Left lung (tissue), 10 donors: ENCODE results near the gene TRERF1. TPM values are rescaled to one million over a fixed set of nuclear protein-coding genes. Genes with fewer than 3 reads are reported as not detected.

Experiments
- ATAC-seq: fragments of 200-7000 bp; cut with Tn5 transposase; one replicate; pipeline ENCODE4 v1.9.1; 2020; ENCODE audit warnings: moderate library complexity
- DNase-seq, 4 donors: peaks; one replicate each; pipeline ENCODE4 v3.0.0-alpha.2; 2013 to 2020
- H3K27ac ChIP-seq, 2 donors: fragments of 200-600 bp; sonication (generic) in 1 of 2; one replicate each; pipeline versions ENCODE4 v1.5.0 to v1.8.0; 2020 to 2021
- H3K27me3 ChIP-seq, 2 donors: fragments of 200-600 bp; sonication (generic) in 1 of 2; one replicate each; pipeline versions ENCODE4 v1.5.0 to v1.8.0; 2020 to 2021
- H3K36me3 ChIP-seq, 2 donors: fragments of 200-600 bp; sonication (generic) in 1 of 2; one replicate each; pipeline versions ENCODE4 v1.5.0 to v1.8.0; 2020 to 2021
- H3K4me1 ChIP-seq, 2 donors: fragments of 200-600 bp; one replicate each; pipeline ENCODE4 v1.8.0; 2021
- H3K4me3 ChIP-seq, 2 donors: fragments of 200-600 bp; sonication (generic) in 1 of 2; one replicate each; pipeline versions ENCODE4 v1.5.0 to v1.8.0; 2020 to 2021; ENCODE audit warnings: mild to moderate bottlenecking in 1 of 2
- H3K9me3 ChIP-seq, 2 donors: fragments of 200-600 bp; sonication (generic) in 1 of 2; one replicate each; pipeline versions ENCODE4 v1.5.0 to v1.8.0; 2020 to 2021
- intact Hi-C, 2 donors: fragments of 100-400 bp; cut with DNase I; formaldehyde crosslinking; loops; one replicate each; pipeline versions ENCODE4 v1.11.2 to v1.14.2; 2022
- polyA plus RNA-seq, 6 donors: library from polyadenylated mRNA; unstranded; fragments of 120-200 nt; gene quantifications; one replicate each; pipeline ENCODE4 v1.2.1, GENCODE V29; 2013; ENCODE audit not compliant: insufficient read length in 6 of 6
- total RNA-seq, 2 donors: library from RNA; stranded (reverse); fragmentation: NEBNext Ultra II Directional; extraction: Animal tissue kit (Norgen Biotek cat#: 25700); gene quantifications; one replicate each; pipeline ENCODE4 v1.2.1, GENCODE V29; 2021
- TF ChIP-seq, protein P1 (sequence below), 2 donors: fragments of 200-600 bp; sonication (generic) in 1 of 2; IDR thresholded peaks; one replicate each; pipeline versions ENCODE4 v1.5.0 to v1.8.0; 2021; ENCODE audit warnings: antibody characterized with exemption in 2 of 2
- donor health status: DM: no; HTN: yes; CAD: no.
- donor health status: DM: no; HTN: no; CAD: no.

Gene TRERF1
- total and polyA plus RNA-seq, 8 donors = 3.7 to 24.9 (median 20.7) TPM

DNA sequence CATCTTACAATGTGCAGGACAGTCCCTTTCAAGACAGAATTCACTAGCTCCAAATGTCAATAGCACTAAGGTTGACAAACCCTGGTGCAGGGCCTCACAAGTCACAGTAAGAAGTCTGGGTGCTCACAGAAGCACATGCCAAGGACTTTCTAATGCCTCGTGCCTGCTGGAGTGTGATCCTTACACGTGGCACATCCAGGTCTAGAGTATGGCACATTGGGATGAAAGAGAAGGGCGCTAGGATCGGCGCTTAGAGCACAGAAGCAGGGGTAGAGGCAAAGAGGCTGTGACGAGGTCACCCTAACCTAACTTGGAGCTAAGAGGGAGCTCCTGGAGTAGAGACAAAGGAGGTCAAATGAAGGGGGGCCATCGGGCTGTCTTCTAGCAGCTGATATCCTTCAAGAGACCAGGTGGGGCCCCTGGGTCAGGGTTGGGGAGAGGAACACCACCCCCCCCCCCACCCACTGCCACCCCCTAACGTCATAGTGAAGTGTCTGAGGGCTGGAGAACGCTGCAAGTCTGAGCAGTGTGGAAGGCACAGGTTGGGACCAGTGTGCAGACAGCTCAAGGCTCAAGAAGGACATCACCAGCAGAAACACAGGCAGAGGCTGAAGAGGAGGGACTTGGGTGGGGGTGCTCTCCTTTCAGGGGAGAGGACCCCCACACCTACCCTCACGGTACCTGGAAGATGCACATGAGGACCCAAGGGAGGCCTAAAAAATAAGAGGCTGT is 136.3 kb downstream of the TRERF1 start:
- TF ChIP-seq, protein P1, sequence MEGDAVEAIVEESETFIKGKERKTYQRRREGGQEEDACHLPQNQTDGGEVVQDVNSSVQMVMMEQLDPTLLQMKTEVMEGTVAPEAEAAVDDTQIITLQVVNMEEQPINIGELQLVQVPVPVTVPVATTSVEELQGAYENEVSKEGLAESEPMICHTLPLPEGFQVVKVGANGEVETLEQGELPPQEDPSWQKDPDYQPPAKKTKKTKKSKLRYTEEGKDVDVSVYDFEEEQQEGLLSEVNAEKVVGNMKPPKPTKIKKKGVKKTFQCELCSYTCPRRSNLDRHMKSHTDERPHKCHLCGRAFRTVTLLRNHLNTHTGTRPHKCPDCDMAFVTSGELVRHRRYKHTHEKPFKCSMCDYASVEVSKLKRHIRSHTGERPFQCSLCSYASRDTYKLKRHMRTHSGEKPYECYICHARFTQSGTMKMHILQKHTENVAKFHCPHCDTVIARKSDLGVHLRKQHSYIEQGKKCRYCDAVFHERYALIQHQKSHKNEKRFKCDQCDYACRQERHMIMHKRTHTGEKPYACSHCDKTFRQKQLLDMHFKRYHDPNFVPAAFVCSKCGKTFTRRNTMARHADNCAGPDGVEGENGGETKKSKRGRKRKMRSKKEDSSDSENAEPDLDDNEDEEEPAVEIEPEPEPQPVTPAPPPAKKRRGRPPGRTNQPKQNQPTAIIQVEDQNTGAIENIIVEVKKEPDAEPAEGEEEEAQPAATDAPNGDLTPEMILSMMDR (IDR thresholded peaks at IDR 0.05) = no peak
- H3K4me3 ChIP-seq = no peak overlapping the region
- intact Hi-C loops = no loop called here
- H3K4me1 ChIP-seq = peaks cover 7 to 48% of the 10 kb centered on the region in 2 donors
- no peaks in the 10 kb centered on the region for H3K27me3 ChIP-seq
- ATAC-seq (no peak), DNase-seq (no peak)
- peak overlapping the region; percentile 39 to 96 for H3K27ac ChIP-seq
- H3K36me3 ChIP-seq = no peaks in the 10 kb centered on the region
- no peaks in the 10 kb centered on the region for H3K9me3 ChIP-seq

DNA sequence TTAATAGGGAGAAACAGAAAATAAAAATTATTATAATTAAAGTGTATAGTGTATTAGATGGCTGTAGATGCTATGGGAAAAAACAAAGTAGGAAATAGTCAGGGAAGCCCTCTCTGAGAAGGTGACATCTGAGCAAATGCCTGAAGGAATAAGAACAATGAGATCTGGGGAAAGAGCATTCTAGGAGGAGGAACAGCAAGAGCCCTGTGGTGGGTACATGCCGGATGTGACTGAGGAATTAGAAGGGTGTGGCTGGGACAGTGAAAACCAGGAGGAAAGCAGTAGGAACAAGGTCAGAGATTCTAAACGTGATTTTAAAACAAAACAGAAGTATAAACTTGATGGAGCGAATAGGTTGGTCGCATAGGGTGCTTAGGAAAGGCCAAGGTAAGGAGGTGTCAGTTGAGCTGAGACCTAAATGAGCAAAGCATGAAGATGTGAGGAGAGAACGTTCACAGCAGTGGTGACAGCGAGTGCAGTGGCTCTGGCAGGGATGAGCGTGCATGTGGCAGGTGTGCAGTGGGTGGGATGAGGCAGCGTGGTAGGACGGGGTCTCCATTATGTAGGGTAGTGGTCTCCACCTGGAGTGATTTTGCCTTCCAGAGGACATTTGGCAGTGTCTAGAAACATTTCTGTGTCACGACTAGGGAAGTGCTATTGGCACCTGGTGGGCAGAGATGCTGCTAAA is 137.0 kb downstream of the TRERF1 start:
- Histone ChIP-seq H3K4me3 (no peak overlapping the region), H3K27ac (peak overlapping the region in 1 of 2 donors; percentile 96), H3K27me3 (no peaks in the 10 kb centered on the region), H3K36me3 (no peaks in the 10 kb centered on the region), H3K9me3 (no peaks in the 10 kb centered on the region), H3K4me1 (peaks cover 7 to 48% of the 10 kb centered on the region in 2 donors)
- ATAC-seq (no peak), DNase-seq (no peak)
- intact Hi-C loops = no loop called here
- TF ChIP-seq, protein P1 (IDR thresholded peaks at IDR 0.05) = no peak

DNA sequence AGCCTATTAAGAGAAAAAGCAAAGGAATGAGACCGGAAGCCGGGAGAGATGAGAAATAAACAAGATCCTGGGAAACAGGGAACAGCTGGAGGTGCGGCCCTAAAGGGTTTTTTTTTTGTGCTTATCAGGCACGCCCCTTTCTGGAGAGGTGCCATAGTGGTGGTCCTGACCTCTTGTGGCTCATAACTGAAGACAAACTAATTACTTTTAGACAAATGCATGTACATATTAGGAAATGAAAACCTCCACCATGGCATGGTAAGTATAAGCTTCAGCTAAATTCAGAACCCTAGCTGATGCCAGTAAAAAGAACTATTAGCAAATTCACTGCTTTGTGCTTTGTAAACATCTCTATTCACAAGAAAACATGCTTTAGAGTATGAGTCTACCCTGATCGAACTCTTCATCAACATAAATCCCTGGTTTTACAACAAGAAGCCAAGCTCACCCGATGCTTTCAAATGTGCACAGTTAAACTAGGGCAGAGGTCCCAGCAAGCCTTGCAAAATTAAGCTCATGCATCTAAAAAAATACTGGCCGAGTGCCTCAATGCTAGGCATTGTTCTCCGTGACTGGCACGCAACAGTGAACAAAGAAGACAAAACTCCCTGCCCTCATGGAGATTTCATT is 137.7 kb downstream of the TRERF1 start:
- DNase-seq (peak in 2 of 4 donors; percentile 59 to 86), ATAC-seq (no peak)
- intact Hi-C loops = no loop called here

DNA sequence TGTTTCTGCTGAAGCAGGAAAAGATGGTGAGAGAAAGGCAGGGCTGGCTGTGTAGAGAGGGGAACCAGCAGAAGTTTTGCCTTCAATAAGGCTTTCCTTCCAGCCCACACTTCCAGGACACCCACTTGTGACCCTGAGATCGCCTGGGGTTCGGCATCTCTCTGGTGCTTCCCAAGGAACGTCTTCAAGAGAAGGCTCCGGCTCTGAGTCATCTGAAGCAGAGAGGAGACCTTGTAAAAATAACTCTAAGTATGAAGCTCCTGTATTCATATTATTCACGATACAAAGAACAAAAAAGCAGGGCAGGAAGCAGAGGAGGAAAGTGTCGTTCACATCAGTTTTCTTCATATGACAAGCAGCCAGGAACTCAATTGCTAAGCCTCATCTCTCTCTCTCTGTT is 138.7 kb downstream of the TRERF1 start:
- intact Hi-C loops = no loop called here

More for the DNA sequence above, 137.7 kb downstream of the TRERF1 start:
- Histone ChIP-seq H3K36me3 (no peaks in the 10 kb centered on the region), H3K4me3 (no peak overlapping the region), H3K27ac (peak overlapping the region; percentile 27 to 96), H3K27me3 (no peaks in the 10 kb centered on the region), H3K9me3 (no peaks in the 10 kb centered on the region), H3K4me1 (peaks cover 7 to 47% of the 10 kb centered on the region in 2 donors)
- TF ChIP-seq, protein P1 (IDR thresholded peaks at IDR 0.05) = no peak

More for the DNA sequence above, 138.7 kb downstream of the TRERF1 start:
- Histone ChIP-seq H3K4me1 (peaks cover 7 to 37% of the 10 kb centered on the region in 2 donors), H3K4me3 (no peak overlapping the region), H3K9me3 (no peaks in the 10 kb centered on the region), H3K27ac (no peak overlapping the region), H3K27me3 (no peaks in the 10 kb centered on the region), H3K36me3 (no peaks in the 10 kb centered on the region)
- no peak for DNase-seq
- TF ChIP-seq, protein P1 (IDR thresholded peaks at IDR 0.05) = no peak
- ATAC-seq = no peak
